Endothelial cell of umbilical vein (primary cell): Measurements from ENCODE around the gene GLTP. TPM values are rescaled to one million over a fixed set of nuclear protein-coding genes. Genes with fewer than 3 reads are reported as not detected.

Experiments used
- BruUV-seq: library from RNA; stranded (reverse); fragments of 400-500 nt; replicated peaks from 2 replicates; lab custom pipeline; 2021; lab: Mats Ljungman, UMichigan
- CTCF ChIA-PET: fragments of 300-600, 350-600 bp; sonication (Branson Sonifier 250); formaldehyde crosslinking; loops from one replicate; lab custom pipeline; 2021; ENCODE audit warnings: antibody characterized with exemption, inconsistent platforms; lab: Charles Lee
- POLR2A ChIA-PET: fragments of 300-600, 350-600 bp; sonication (Branson Sonifier 250); formaldehyde crosslinking; loops from one replicate; lab custom pipeline; 2021; ENCODE audit warnings: antibody characterized with exemption, inconsistent platforms; lab: Charles Lee
- DNase-seq: peaks from one replicate; pipeline ENCODE4 v3.0.0-alpha.2; 2011; ENCODE audit warnings: low read depth, low spot score
- FAIRE-seq: peaks from 2 replicates; lab custom pipeline; 2011; peaks lifted over from hg19 to GRCh38; lab: Jason Lieb, UNC
- H2AFZ ChIP-seq: 2 replicates; pipeline ENCODE4 v1.6.0; 2012; ENCODE audit warnings: low read depth, low read length, control low read depth, inconsistent platforms
- H3K27ac ChIP-seq: 2 replicates; pipeline ENCODE4 v1.5.1; 2011; ENCODE audit warnings: low read depth, mild to moderate bottlenecking, control low read depth, low read length, moderate library complexity; ENCODE audit not compliant: insufficient read depth
- H3K27me3 ChIP-seq, 2 experiments: 2 replicates each; pipeline versions ENCODE4 v1.6.0 to v1.6.1; 2011; ENCODE audit warnings: low read length in 2 of 2, mixed read lengths in 1 of 2; ENCODE audit not compliant: control insufficient read depth in 2 of 2, insufficient read depth in 2 of 2
- H3K36me3 ChIP-seq, 2 experiments: 2 replicates in 1 of 2; 3 replicates in 1 of 2; pipeline ENCODE4 v1.5.1; 2011; ENCODE audit warnings: low read length in 2 of 2, mild to moderate bottlenecking in 1 of 2, moderate library complexity in 1 of 2; ENCODE audit not compliant: control insufficient read depth in 2 of 2, insufficient read depth in 2 of 2; ENCODE audit errors: extremely low read depth in 1 of 2
- H3K4me1 ChIP-seq: 3 replicates; pipeline ENCODE4 v1.5.1; 2011; ENCODE audit warnings: mild to moderate bottlenecking, low read length; ENCODE audit not compliant: control insufficient read depth, insufficient read depth; ENCODE audit errors: extremely low read depth
- H3K4me2 ChIP-seq: 2 replicates; pipeline ENCODE4 v1.6.1; 2011; ENCODE audit warnings: low read length, control low read depth, mixed read lengths; ENCODE audit not compliant: insufficient read depth
- H3K4me3 ChIP-seq, 3 experiments: fragments of 200-600 bp in 1 of 3; sonication (generic), shearing (Covaris generic) in 1 of 3; replicated peaks in 1 of 3; 2 replicates each; pipeline ENCODE4 v1.5.1; 2011 to 2016; ENCODE audit warnings: control low read depth in 3 of 3, low read length in 3 of 3, mild to moderate bottlenecking in 2 of 3, inconsistent platforms in 1 of 3, low read depth in 1 of 3, moderate library complexity in 1 of 3; ENCODE audit not compliant: insufficient read depth in 1 of 3
- H3K79me2 ChIP-seq: 2 replicates; pipeline ENCODE4 v1.6.0; 2012; ENCODE audit warnings: low read length, inconsistent platforms; ENCODE audit not compliant: control insufficient read depth, insufficient read depth
- H3K9ac ChIP-seq: replicated peaks from 2 replicates; pipeline ENCODE3; 2011; ENCODE audit warnings: low read length, control low read depth; ENCODE audit not compliant: insufficient read depth; ENCODE audit errors: extremely low read depth
- H3K9me1 ChIP-seq: replicated peaks from 3 replicates; pipeline ENCODE4 v1.6.0; 2011; ENCODE audit warnings: mild to moderate bottlenecking, low read length; ENCODE audit not compliant: control insufficient read depth, insufficient read depth; ENCODE audit errors: extremely low read depth
- H3K9me3 ChIP-seq: replicated peaks from 2 replicates; pipeline ENCODE4 v1.5.1; 2012; ENCODE audit warnings: low read length, inconsistent platforms; ENCODE audit not compliant: control insufficient read depth, insufficient read depth
- H4K20me1 ChIP-seq: replicated peaks from 2 replicates; pipeline ENCODE3; 2011; ENCODE audit warnings: mild to moderate bottlenecking, low read length; ENCODE audit not compliant: control insufficient read depth, insufficient read depth; ENCODE audit errors: extremely low read depth
- FOS ChIP-seq: IDR thresholded peaks from 2 replicates; pipeline ENCODE4 v1.6.1; 2011; ENCODE audit warnings: mild to moderate bottlenecking, low read length, moderate library complexity, borderline replicate concordance; ENCODE audit not compliant: insufficient read depth
- JUN ChIP-seq: IDR thresholded peaks from 2 replicates; pipeline ENCODE4 v1.6.1; 2011; ENCODE audit warnings: borderline replicate concordance, low read depth; ENCODE audit not compliant: insufficient read length, insufficient read depth
- MAX ChIP-seq: IDR thresholded peaks from 2 replicates; pipeline ENCODE4 v1.6.1; 2011; ENCODE audit not compliant: insufficient read depth, insufficient read length
- dilution Hi-C: fragments of 300-500 bp; cut with MboI; formaldehyde crosslinking; loops from one replicate; pipeline ENCODE4 v1.15.0; 2019; ENCODE audit warnings: low sequenced_read_pairs; ENCODE audit not compliant: extremely low pct_ligation_motif_present
- intact Hi-C: fragments of 100-400 bp; cut with micrococcal nuclease; formaldehyde crosslinking; loops from one replicate; pipeline ENCODE4 v1.10.0; 2022
- polyA plus RNA-seq, 4 experiments: library from polyadenylated mRNA; depleted of rRNA in 3 of 4; stranded (reverse) in 3 of 4; unstranded in 1 of 4; fragments of >200 nt; gene quantifications; 2 replicates each; pipeline versions ENCODE4 v1.2.1 to v1.2.3, GENCODE V29; 2011 to 2012; ENCODE audit warnings: missing spikeins in 1 of 4
- total RNA-seq: library from RNA; stranded (reverse); gene quantifications from 2 replicates; pipeline ENCODE4 v1.2.3, GENCODE V29; 2021

GLTP gene
- total and polyA plus RNA-seq, 2 donors (not counting 3 experiments of a cell fraction or from before 2014, with no cell fraction given) = 21.5 to 46.6 TPM

GRCh38 chr12:109871668-109872314 lies 8.6 kb downstream of the GLTP start:
- intact Hi-C loops = no loop called here
- peaks cover 10% of the 10 kb centered on the region for H3K79me2 ChIP-seq
- CTCF ChIA-PET = interaction anchor here (0.9 to 1.3 kb wide), 3 partner anchors 12 to 19 kb away, joined by 3 to 6 read pairs (median 3); no protein-coding TSS in a partner anchor

GRCh38 chr12:109870648-109871047 lies 9.7 kb downstream of the GLTP start:
- peaks cover 13% of the 10 kb centered on the region for H3K79me2 ChIP-seq
- peaks cover 2 to 3% of the 10 kb centered on the region in 2 experiments for H3K36me3 ChIP-seq
- ChIA-PET POLR2A (no interaction called here), CTCF (interaction anchor here (0.5 to 1.1 kb wide), 3 partner anchors 11 to 21 kb away, joined by 3 to 6 read pairs (median 3); no protein-coding TSS in a partner anchor)
- H3K9me3 ChIP-seq = no peaks in the 10 kb centered on the region
- intact Hi-C loops (no loop called here), dilution Hi-C loops (no loop called here)
- TF ChIP-seq FOS (peak; percentile 41), MAX (no peak)
- H4K20me1 ChIP-seq = no peaks in the 10 kb centered on the region
- H3K4me1 ChIP-seq = peaks cover 12% of the 10 kb centered on the region
- H3K27ac ChIP-seq = peak overlapping the region; percentile 5
- no peaks in the 10 kb centered on the region for H3K27me3 ChIP-seq
- no peak overlapping the region for H2AFZ ChIP-seq
- no peak overlapping the region for H3K4me3 ChIP-seq
- FAIRE-seq (peak; percentile 82), DNase-seq (peak; percentile 22)
- no peak overlapping the region for H3K9ac ChIP-seq
- no peak overlapping the region for H3K4me2 ChIP-seq
- no peaks in the 10 kb centered on the region for H3K9me1 ChIP-seq
- no TSS peak for BruUV-seq

More at GRCh38 chr12:109871668-109872314, 8.6 kb downstream of the GLTP start:
- no TSS peak for BruUV-seq
- Histone ChIP-seq H3K9ac (no peak overlapping the region), H3K9me1 (no peaks in the 10 kb centered on the region), H3K4me2 (peak overlapping the region; percentile 36), H3K36me3 (peaks cover 2 to 3% of the 10 kb centered on the region in 2 experiments), H2AFZ (no peak overlapping the region), H3K27me3 (no peaks in the 10 kb centered on the region), H3K4me1 (peaks cover 12% of the 10 kb centered on the region), H4K20me1 (no peaks in the 10 kb centered on the region), H3K4me3 (no peak overlapping the region), H3K9me3 (no peaks in the 10 kb centered on the region), H3K27ac (peak overlapping the region; percentile 2)
- dilution Hi-C loops = no loop called here
- no peak for TF ChIP-seq JUN
- POLR2A ChIA-PET = interaction anchor here (0.6 kb wide), 1 partner anchor 388 kb away, joined by 3 read pairs; no protein-coding TSS in a partner anchor
- peak; percentile 21 for FAIRE-seq
- DNase-seq = no peak
